ENCODE results near the gene SLC19A3.

The SLC19A3 gene

DNA sequence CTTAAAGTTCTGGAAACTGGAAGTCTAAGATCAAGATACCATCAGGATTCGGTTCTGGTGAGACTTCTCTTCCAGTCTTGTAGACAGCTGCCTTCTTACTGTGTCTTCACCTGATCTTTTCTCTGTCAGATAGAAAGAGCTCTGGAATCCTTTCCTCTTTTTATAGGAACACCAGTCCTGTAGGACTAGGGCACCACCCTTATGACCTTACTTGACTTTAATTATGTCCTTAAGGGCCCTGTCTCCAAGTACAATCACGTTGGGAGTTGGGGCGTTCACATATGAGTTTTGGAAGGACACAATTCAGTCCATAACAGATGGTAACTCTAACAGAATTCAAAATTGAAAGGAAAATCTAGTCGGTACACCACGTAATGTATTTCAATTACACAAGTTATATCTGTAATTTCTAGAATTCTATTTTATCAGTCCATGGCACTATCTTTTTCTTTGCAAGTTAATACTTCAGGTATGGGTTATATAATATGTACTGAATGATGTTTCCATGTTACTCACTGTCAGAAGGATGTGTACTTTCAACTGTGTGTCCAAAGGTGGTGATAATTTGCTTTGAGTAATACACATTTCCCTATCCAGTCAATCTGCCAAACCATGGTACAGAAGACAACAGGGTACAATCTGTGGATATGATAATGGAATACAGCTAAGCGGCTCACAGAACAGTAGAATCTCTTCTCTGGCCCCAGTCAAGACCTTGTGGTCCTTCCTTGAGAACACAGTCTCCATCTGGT lies 52.5 kb downstream of the SLC19A3 start:
- no peaks in the 10 kb centered on the region for H3K36me3 ChIP-seq (ENCODE audit: control insufficient read depth, insufficient read depth, low read length)
- H2AFZ ChIP-seq: no peak overlapping the region
- H3K9me3 ChIP-seq (ENCODE audit: control insufficient read depth, low read length): no peaks in the 10 kb centered on the region
- H3K9ac ChIP-seq: no peak overlapping the region
- no peaks in the 10 kb centered on the region for H3K27me3 ChIP-seq (ENCODE audit: control insufficient read depth, insufficient read depth, low read length)
- H3K4me3 ChIP-seq (ENCODE audit: low read depth, low read length): no peak overlapping the region
- no peaks in the 10 kb centered on the region for H3K4me1 ChIP-seq
- TF ChIP-seq, protein P1, sequence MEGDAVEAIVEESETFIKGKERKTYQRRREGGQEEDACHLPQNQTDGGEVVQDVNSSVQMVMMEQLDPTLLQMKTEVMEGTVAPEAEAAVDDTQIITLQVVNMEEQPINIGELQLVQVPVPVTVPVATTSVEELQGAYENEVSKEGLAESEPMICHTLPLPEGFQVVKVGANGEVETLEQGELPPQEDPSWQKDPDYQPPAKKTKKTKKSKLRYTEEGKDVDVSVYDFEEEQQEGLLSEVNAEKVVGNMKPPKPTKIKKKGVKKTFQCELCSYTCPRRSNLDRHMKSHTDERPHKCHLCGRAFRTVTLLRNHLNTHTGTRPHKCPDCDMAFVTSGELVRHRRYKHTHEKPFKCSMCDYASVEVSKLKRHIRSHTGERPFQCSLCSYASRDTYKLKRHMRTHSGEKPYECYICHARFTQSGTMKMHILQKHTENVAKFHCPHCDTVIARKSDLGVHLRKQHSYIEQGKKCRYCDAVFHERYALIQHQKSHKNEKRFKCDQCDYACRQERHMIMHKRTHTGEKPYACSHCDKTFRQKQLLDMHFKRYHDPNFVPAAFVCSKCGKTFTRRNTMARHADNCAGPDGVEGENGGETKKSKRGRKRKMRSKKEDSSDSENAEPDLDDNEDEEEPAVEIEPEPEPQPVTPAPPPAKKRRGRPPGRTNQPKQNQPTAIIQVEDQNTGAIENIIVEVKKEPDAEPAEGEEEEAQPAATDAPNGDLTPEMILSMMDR (IDR thresholded peaks at IDR 0.05): no peak
- H3K79me2 ChIP-seq: no peaks in the 10 kb centered on the region
- no peak overlapping the region for H3K4me2 ChIP-seq (ENCODE audit: low read length)
- no peak overlapping the region for H3K27ac ChIP-seq

DNA sequence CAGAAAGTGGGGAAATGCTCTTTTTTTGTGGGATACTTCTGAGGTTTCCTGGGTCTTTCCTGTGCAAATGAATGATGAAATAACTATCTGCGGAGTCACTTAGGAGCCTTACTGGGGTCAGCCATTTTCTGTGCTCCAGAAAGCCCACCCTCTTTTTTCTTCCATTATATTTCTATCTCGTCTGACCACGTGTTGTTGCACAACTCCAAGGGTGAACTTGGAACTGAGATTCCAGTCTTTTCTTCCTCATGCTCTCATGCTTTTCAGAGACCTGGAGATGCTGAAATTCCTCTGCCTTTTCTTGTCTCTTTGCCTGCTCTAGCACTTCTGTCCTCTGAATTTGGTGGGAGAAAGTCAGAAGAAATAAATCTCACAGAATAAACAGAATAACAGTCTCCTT lies 56.0 kb downstream of the SLC19A3 start:
- Histone ChIP-seq H3K9me3 (ENCODE audit: control insufficient read depth, low read length) (no peaks in the 10 kb centered on the region), H2AFZ (no peak overlapping the region), H3K79me2 (no peaks in the 10 kb centered on the region), H3K4me2 (ENCODE audit: low read length) (no peak overlapping the region), H3K27ac (no peak overlapping the region), H3K27me3 (ENCODE audit: control insufficient read depth, insufficient read depth, low read length) (no peaks in the 10 kb centered on the region), H3K36me3 (ENCODE audit: control insufficient read depth, insufficient read depth, low read length) (no peaks in the 10 kb centered on the region), H3K9ac (no peak overlapping the region), H3K4me3 (ENCODE audit: low read depth, low read length) (no peak overlapping the region), H3K4me1 (no peaks in the 10 kb centered on the region)
- TF ChIP-seq, protein P1 (IDR thresholded peaks at IDR 0.05): no peak

DNA sequence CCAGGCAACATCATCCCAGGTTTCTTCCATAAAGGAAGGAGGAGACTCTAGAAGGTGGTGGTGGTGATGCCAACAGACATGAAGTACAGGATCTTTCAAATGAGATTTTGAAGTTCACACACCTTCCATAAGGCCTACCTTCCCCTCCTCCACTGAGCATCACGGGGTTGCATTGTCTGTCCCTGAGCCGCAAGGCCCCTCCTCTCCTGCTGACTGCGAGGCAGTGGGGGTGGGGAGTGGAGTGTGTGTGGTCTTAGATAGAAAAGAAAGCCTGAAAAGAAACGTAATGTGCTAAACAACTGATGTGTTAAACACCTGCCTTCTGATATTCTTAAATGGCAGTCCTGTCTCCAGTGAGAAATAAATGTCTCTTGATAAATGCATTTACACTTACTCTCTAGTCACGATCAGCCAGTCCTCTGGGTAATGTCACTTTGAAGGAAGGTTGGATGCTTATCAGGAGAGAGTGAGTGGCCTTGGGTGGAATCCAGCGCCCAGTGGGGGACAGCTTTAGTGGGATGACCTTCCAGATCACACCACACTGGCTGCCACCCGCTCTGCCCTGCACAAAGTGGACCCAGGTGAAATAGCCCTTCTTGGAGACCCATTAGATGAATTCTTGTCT lies 56.7 kb downstream of the SLC19A3 start:
- Histone ChIP-seq H3K4me1 (no peaks in the 10 kb centered on the region), H3K9me3 (ENCODE audit: control insufficient read depth, low read length) (no peaks in the 10 kb centered on the region), H3K27me3 (ENCODE audit: control insufficient read depth, insufficient read depth, low read length) (no peaks in the 10 kb centered on the region), H3K4me2 (ENCODE audit: low read length) (no peak overlapping the region), H3K36me3 (ENCODE audit: control insufficient read depth, insufficient read depth, low read length) (no peaks in the 10 kb centered on the region), H2AFZ (no peak overlapping the region), H3K79me2 (no peaks in the 10 kb centered on the region), H3K27ac (no peak overlapping the region), H3K4me3 (ENCODE audit: low read depth, low read length) (no peak overlapping the region), H3K9ac (no peak overlapping the region)
- TF ChIP-seq, protein P1 (IDR thresholded peaks at IDR 0.05): no peak

DNA sequence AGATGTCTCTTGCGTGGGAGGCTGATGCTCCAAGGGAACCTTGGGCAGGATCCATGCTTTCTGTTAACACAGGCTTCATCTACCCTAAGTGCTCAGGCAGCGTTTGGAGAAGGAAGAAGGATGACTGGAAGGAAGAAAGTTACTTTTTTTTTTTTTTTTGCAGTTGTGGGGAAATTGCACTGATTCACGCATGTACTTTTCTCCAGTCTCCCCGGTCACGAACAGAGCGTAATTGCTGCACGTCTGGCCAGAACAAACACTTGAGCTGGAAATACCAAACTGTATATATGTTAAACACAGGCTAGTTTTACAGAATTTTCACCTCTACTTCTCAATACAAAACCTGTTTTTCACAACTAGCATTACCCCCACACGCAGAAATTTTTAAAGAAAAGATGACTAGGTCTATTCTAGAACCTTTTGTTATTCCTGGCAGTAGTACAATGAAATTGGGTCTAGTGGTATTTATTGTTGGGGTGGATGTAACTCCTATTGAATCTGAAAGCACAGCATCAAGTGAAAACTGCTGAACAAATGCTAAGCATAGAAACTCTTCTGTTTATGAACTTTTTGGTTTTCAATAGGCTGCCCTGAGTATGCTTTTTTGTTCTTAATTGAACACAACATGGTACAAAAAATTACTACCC lies 60.5 kb downstream of the SLC19A3 start:
- no peaks in the 10 kb centered on the region for H3K79me2 ChIP-seq
- H3K36me3 ChIP-seq (ENCODE audit: control insufficient read depth, insufficient read depth, low read length): no peaks in the 10 kb centered on the region
- no peak overlapping the region for H3K27ac ChIP-seq
- no peaks in the 10 kb centered on the region for H3K9me3 ChIP-seq (ENCODE audit: control insufficient read depth, low read length)
- no peaks in the 10 kb centered on the region for H3K27me3 ChIP-seq (ENCODE audit: control insufficient read depth, insufficient read depth, low read length)
- no peaks in the 10 kb centered on the region for H3K4me1 ChIP-seq
- TF ChIP-seq, protein P1 (IDR thresholded peaks at IDR 0.05): no peak
- H3K4me3 ChIP-seq (ENCODE audit: low read depth, low read length): no peak overlapping the region
- H2AFZ ChIP-seq: no peak overlapping the region
- no peak overlapping the region for H3K4me2 ChIP-seq (ENCODE audit: low read length)
- H3K9ac ChIP-seq: no peak overlapping the region

Data from parathyroid adenoma (tissue), 2 donors.